Suppressor macrophage treated with lipopolysaccharide for 1 hour (primary cell): ENCODE results near the gene NEURL3.
A peak's percentile ranks its signal among the peaks of the same experiment; 100 is the strongest.

Experiments
- DNase-seq, 3 donors: peaks; one replicate each; pipeline ENCODE4 v3.0.0-alpha.2; 2020 to 2022

Gene NEURL3

GRCh38 chr2:96506016-96506906 lies 1.1 kb upstream of the NEURL3 start:
- DNase-seq: peak in 1 of 3 donors; percentile 15

- DNase-seq: no peak
These were observed 1.4 kb downstream of the NEURL3 start for GRCh38 chr2:96503637-96504243.

DNA sequence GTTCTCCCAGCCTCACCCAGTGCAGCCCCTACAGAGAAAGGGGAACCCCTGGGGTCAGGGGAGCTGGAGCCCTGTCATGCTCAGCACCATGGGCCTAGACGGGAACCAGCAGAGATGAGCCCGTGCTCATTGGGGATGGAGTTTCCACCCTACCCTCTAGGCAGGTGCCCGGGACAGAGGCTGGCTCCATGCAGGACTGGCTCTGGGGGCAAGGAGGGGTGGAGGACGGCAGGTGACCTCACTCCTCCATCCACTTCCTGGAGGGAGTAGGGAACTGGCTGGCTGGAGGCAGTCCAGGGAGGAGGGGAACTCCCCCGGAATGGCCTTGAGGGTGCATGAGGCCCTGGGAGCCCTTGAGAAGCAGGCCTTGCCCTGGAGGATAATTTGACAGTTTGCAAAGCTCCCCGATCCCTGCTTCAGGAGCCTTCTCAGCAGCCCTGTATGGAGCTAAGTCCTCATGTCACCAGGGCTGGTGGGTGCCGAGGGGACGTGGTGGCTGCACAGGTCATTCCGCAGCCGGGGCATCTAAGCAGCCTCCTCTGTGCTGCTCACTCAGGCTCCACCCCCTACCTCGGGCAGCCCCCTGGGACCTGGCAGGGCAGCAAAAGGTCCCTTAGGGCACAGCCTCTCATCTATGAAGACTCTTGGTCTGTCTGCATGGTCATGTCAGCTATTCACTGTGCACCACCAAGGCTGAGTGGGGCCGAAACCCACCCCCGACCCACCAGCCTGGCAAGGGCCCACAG lies 2.1 kb downstream of the NEURL3 start:
- peak; percentile 69 to 88 (median 85) for DNase-seq

DNA sequence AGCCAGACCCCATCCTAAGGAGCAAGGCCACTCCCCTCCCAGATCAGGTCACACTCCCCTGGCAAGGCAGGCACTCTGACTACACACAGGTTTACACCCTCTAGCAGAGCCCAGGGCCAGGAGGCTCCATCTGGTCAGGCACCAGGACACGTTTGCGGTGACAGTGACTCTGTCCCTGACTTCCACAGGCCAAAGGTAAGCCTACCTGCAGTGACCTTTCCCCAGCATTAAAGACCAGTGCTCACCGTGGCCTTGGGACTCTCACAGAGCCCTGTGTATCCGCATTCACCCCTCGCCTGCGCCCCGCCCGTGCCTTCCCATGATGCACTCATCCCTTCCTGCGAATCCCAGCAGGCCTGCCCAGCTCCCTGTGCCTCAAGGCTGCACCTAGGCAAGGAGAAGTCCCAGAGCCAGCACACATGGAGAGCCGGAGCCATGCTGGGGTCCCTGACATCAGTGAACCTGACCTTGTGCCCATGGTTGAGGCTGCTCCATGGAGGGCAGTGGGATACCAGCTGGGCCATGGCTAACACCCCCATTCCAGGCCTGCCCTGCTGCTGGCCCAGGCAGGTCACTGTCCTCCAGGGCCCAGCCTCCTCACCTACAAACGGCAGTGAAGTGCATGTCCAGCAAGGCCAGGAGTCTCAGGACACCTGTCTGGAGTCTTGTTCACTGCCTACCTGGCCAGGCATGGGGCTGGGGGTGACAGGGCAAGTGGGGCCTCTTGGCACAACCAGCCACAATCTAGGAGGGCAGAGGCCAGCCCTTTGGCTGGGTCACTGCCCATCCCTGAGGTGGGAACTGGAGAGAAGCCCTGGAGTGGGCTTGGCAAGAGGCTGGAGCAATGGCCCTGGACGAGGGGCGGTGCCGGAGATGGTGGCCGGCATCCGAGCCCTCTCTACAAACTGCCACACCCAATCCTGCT lies 3.0 kb downstream of the NEURL3 start:
- DNase-seq: peak in 1 of 3 donors; percentile 18

GRCh38 chr2:96501471-96501874 lies 3.7 kb downstream of the NEURL3 start:
- peak; percentile 67 to 88 (median 85) for DNase-seq

DNA sequence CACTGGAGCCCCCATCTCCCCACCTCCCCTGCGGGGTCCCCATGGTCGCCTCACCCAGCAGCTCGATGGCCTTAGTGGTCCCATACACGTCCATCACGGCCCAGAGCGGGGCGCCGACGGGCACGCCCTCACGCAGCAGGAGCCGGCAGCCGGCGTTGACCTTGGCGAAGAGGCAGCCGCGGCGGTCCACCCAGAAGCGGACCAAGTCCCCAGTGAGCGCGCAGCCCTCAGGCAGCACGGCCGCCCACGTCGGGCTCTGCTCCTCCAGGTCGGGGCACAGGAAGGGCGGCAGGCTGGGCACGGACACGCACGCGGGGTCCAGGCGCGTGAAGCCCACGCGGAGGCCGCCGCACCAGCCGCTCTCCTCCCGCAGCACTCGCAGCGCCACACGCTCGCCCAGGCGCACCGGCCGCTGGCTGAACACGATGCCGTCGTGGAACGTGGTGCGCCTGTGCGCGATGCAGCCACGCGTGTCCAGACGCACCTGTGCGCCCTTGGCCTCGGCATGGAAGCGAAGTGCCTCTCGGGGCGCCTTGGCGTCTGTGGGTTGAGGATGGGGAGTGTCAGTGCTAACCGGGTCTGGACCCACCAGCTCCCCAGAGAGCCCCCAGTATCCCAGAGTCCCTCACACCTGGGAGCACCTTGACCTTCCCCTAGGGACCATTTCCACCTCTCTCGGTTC lies 4.6 kb downstream of the NEURL3 start:
- peak in 1 of 3 donors; percentile 16 for DNase-seq

DNA sequence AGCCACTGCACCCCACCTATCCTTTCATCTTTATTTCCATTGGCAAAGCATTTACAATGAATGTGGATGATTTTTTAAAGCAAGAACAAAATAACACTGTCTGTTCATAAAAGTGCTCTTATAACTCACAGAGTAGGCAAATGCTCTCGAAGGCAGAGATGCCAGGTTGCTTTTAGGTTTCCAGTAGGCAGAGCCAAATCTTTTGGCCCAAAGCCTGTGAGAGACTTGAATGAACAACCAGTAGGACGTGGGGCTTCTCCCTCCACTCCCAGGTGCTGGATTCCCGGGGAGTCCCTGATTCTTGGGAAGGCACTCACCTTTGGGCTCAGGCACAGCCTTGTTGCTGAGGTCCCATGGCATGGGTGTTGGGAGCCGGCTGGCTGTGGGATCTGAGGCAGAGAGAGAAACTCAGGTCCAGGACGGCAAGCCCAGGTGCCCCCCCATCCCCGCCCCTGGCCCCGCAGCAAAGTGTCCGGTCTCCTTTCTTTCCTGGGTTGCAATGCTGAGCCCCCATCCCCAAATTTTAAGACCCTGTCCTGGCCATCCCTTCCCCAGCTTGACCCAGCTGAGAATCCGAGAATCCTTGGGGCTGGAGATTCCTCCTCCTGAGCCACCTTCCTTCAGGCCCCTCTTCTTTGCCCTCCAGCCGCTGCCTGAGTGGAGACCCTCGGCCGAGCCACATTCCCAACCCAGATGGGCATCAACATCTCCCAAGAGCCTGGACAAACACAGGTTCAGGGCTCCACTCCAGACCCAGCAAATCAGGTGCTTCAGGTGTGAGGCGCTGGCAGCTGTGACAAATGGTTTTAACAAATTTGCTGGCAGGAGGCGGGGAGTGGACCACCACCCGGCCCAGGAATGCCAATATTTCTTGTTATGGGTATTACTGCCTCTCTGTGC lies 5.8 kb downstream of the NEURL3 start:
- no peak for DNase-seq

- peak in 1 of 3 donors; percentile 15 for DNase-seq
These were observed 6.5 kb downstream of the NEURL3 start for GRCh38 chr2:96498611-96499010.

DNA sequence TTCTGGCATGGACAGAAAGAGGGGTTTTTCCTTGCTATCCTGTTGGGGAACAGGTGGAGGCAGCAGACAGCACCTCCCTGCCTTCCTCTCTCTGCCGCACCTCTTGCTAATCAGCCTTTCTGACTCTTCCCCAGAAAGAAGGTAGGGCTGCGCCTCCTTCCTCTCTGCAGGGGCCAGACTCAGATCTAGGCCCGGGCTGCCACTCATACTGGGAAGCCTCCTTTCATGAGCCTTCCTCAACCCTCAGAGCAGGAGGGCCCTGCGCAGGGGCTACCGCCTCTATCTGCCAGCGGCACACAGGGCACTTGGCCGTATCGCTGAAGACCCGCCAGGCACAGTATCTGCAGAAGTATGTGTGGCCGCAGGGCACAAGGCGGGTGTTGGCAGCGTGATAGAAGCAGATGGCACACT lies 7.1 kb downstream of the NEURL3 start:
- peak in 1 of 3 donors; percentile 15 for DNase-seq

GRCh38 chr2:96495982-96496629 lies 9.1 kb downstream of the NEURL3 start:
- peak in 1 of 3 donors; percentile 16 for DNase-seq

DNA sequence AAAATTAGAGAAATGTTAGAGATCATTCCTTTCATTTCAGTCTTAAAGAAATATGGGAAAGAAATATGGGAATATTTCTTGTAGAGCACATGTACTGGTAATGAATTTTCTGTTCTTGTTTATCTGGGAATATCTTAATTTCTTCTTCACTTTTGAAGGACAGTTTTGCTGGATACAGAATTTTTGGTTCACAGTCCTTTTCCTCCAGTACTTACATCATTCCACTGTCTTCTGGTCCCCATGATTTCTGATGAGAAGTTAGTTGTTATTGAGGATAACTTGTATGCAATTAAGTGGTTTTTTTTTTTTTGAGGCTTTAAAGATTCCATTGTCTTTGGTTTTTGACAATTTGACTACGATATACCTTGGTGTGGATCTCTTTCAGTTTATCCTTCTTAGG lies 11.0 kb downstream of the NEURL3 start:
- no peak for DNase-seq

- DNase-seq: no peak
These were observed 12.1 kb downstream of the NEURL3 start for GRCh38 chr2:96493072-96493471.

DNA sequence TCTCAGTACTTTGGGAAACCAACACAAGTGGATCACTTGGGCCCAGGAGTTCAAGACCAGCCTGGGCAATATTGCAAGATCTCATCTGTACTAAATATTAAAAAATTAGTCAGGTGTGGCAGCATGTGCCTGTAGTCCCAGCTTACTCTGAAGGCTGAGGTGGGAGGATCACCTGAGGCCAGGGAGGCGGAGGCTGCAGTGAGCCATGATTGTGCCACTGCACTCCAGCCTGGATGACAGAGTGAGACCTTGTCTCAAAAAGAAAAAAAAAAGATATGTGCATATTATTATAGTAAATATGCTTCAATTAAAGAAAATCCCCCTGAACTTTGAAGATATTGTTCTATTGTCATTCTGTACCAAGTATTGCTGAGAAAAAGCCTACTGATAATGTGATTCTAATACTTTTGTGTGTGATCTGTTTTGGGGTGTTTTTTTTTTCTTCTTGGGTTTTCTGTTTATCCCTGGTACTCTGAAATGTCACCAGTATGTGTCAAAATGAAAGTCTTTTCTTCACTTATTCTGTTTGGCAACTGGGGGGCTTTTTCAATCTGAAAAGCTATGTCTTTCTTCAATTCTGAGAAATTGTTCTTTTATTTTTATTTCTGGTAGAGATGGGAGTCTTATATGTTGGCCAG lies 13.2 kb downstream of the NEURL3 start:
- no peak for DNase-seq

DNA sequence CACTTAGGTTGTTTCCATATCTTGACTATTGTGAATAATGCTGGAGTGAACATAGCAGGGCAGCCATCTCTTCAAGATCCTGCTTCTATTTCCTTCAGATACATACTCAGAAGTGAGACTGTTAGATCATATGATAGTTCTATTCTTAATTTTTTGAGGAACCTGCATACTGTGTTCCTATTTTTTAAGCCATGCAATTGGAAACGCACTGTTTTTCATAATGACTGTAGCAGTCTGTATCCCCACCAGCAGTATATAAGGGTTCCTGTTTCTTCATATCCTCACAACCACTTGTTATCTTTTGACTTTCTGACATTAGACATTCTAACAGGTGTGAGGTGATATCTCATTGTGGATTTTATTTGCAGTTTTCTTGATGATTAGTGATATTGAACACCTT lies 15.5 kb downstream of the NEURL3 start:
- DNase-seq: peak; percentile 66 to 93 (median 91)

DNA sequence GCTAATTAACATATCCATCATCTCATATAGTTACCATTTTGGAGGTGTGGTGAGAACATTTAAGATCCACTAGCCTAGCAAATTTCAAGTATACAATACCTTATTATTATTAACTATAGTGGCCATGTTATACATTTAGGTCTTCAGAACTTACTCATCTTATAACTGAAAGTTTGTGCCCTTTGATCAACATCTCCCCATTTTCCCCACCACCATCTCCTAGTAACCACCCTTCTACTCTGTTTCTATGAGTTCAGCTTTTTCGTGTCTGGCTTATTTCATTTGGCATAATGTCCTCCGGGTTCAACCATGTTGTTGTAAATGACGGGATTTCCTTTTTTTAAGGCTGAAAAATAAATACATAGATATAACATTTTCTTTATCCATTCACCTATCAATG lies 15.9 kb downstream of the NEURL3 start:
- no peak for DNase-seq

GRCh38 chr2:96486696-96487095 lies 18.5 kb downstream of the NEURL3 start:
- DNase-seq: peak; percentile 38 to 75 (median 52)

GRCh38 chr2:96485751-96486651 lies 19.2 kb downstream of the NEURL3 start:
- DNase-seq: peak; percentile 96 to 99 (median 99)

GRCh38 chr2:96485350-96485749 lies 19.8 kb downstream of the NEURL3 start:
- no peak for DNase-seq
